GM19025 (cell line): ENCODE data around the gene HDGFL3.
"Not testable (repeated sequence)": the region's sequence is repeated elsewhere in the genome, so short reads cannot be mapped to it uniquely, and the experiment has no call there.

ENCODE experiments used
- ATAC-seq: cut with Tn5 transposase; IDR thresholded peaks from one replicate; pipeline ENCODE4 v1.9.1; 2021; ENCODE audit warnings: mild to moderate bottlenecking, low read depth, moderate library complexity; ENCODE audit not compliant: unreplicated experiment

Gene HDGFL3

GRCh38 chr15:83207660-83208366 lies at the start of gene HDGFL3:
HDGFL3 (minus strand) TSS chr15:83207823; CDS start chr15:83207414, 409 bp downstream.
- no peak for ATAC-seq

DNA sequence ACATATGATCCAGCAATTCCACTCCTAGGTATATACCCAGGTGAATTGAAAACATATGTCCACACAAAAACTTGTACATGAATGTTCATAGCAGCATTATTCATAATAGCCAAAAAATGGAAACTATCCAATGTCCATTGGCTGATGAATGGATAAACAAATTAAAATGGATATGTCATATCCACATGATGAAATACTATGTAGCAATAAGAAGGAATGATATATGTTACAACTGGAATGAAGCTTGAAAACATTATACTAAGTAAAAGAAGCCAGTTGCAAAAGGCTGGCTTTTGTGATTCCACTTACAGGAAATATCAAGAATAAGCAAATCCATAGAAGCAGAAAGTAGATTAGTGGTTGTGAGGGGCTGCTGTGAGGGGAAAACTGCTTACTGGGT lies 43.2 kb upstream of the HDGFL3 start:
- no peak for ATAC-seq

- no peak for ATAC-seq
These were observed 41.4 kb upstream of the HDGFL3 start for GRCh38 chr15:83249030-83249343.

GRCh38 chr15:83248151-83249029 lies 40.8 kb upstream of the HDGFL3 start:
- no peak for ATAC-seq

DNA sequence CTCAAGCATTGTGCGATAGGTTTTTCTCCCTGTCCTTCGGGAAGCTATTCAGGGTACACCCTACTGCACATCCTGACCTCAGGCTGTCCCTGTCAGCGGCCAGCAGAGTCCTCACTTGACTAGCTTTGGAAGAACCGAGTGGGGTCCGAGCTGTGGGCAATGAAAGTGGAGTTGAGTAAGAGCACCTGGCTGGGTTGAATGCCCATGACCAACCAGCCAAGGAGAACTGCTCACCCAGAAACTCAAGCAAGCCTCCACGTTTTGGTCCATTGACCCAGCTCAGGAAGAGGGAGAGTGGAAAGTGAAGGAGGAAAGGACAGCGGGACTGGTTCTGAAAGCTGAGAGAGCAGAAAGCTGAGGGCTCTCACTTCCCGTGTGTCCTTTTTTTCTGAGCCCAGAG lies 36.0 kb upstream of the HDGFL3 start:
- ATAC-seq: no peak

- ATAC-seq: no peak
These were observed 22.6 kb upstream of the HDGFL3 start for GRCh38 chr15:83230242-83230641.

DNA sequence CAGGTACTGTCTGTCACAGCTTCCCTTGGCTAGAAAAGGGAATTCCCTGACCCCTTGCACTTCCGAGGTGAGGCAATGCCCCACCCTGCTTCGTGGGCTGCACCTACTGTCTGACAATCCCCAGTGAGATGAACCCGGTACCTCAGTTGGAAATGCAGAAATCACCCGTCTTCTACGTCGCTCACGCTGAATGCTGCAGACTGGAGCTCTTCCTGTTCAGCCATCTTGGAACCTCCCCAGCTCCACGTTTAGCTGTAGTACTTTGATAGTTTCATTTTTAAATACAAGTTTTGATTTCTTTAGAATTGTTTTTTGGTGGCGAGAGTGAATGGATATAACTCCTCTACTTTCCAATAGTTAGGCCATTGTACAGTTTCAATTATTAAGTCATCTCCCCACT lies 17.8 kb upstream of the HDGFL3 start:
- no peak for ATAC-seq

- ATAC-seq: not testable (repeated sequence)
These were observed 14.2 kb upstream of the HDGFL3 start for GRCh38 chr15:83221781-83222180.

DNA sequence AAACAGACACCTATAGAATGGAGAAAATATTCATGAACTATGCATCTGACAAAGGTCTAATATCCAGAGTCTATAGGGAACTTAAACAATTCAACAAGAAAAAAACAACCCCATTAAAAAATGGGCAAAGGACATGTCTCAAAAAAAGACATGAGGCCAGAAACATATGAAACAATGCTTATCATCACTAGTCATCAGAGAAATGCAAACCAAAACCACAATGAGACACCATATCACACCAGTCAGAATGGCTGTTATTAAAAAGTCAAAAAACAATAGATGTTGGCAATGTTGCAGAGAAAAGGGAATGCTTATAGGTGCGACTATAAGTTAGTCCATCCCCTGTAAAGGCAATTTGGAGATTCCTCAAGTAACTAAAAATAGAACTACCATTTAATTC lies 11.4 kb upstream of the HDGFL3 start:
- no peak for ATAC-seq

DNA sequence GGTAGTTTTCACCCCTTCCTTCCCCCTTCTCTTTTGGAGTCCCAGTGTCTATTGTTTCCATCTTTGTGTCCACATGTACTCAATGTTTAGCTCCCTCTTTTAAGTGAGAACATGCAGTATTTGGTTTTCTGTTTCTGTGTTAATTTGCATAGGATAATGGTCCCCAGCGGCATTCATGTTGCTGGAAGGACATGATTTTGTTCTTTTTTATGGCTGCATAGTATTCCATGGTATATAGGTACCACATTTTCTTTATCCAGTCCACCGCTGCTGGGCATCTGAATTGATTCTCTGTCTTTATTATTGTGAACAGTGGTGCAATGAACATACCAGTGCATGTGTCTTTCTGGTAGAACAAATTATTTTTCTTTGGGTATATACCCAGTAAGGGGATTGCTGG lies 7.7 kb upstream of the HDGFL3 start:
- ATAC-seq: no peak

- ATAC-seq: no peak
These were observed 3.0 kb upstream of the HDGFL3 start for GRCh38 chr15:83210619-83211018.

- ATAC-seq: no peak
These were observed 1.7 kb upstream of the HDGFL3 start for GRCh38 chr15:83209333-83209732.

- no peak for ATAC-seq
These were observed 691 bp upstream of the HDGFL3 start for GRCh38 chr15:83208367-83208661.

- ATAC-seq: no peak
These were observed 489 bp downstream of the HDGFL3 start for GRCh38 chr15:83207009-83207659.

DNA sequence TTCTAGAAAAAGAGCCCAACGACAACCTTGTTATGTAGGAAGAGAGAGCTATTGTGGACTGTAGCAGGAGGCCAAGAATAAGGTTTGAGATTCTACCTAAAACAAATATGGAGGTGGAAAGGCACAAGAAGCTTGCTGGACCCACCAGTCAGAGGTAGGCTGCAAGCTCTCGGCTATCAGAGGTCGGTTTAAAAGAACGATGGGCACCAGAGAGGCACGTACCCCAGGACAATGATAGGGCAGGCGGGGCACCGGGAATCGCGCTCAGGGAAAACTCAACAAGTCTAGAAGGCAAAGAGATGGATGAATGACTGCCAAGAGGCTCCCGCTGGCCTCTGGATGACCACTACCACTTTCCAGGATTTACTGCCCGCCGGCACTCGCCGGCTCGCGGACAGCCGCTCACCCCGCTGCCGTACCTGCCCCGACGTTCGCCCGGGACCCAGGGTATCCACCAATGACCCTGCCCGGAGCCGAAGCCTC lies 1.1 kb downstream of the HDGFL3 start:
- ATAC-seq: no peak

- no peak for ATAC-seq
These were observed 1.8 kb downstream of the HDGFL3 start for GRCh38 chr15:83205725-83206324.

DNA sequence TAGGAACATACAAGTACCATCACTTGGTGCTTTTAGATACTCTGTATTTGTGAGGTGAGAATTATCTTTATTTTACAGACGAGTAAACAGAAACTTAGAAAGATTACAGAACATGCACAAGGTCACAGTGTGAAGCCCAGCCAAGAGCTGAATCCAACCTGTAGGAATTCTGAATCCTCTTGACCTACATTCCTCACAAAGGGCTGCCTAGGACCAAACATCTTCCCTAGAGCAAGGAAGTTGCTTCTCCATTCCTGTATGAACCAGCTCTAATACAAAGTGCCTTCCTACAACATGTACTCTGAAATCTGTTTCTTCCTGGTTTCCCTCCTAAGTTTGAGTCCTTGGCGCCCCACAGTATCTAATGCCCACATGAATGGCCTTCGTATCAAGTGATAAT lies 2.9 kb downstream of the HDGFL3 start:
- ATAC-seq: no peak

GRCh38 chr15:83203543-83203942 lies 4.1 kb downstream of the HDGFL3 start:
- ATAC-seq: no peak

GRCh38 chr15:83200589-83200988 lies 7.0 kb downstream of the HDGFL3 start:
- no peak for ATAC-seq

GRCh38 chr15:83200162-83200561 lies 7.5 kb downstream of the HDGFL3 start:
- no peak for ATAC-seq

- peak; percentile 82 for ATAC-seq
These were observed 8.3 kb downstream of the HDGFL3 start for GRCh38 chr15:83199288-83199687.
